Omental fat pad (tissue), 4 donors: Measurements from ENCODE around the gene CCDC6. TPM values are rescaled to one million over a fixed set of nuclear protein-coding genes. Genes with fewer than 3 reads are reported as not detected.

Experiments used
- ATAC-seq: fragments of 150-250 bp; one replicate; pipeline ENCODE4 v1.9.1; 2016; ENCODE audit warnings: mild to moderate bottlenecking, moderate library complexity; ENCODE audit not compliant: low FRiP score
- DNase-seq: peaks from one replicate; pipeline ENCODE4 v3.0.0-alpha.2; 2019; ENCODE audit warnings: low spot score
- total RNA-seq, 4 donors: library from RNA; depleted of rRNA; stranded (reverse); fragments of >200 nt; gene quantifications; one replicate each; pipeline ENCODE4 v1.1.0, GENCODE V29; 2016
- TF ChIP-seq, protein P1 (sequence below), 3 donors: fragments of 450-650 bp; IDR thresholded peaks; one replicate each; pipeline ENCODE4 v1.5.1; 2016 to 2017; ENCODE audit warnings: antibody characterized with exemption in 3 of 3, mild to moderate bottlenecking in 3 of 3, moderate library complexity in 2 of 3

The CCDC6 gene
- total RNA-seq, 4 donors from 2014 or later = 24.7 to 29.7 (median 25.9) TPM

GRCh38 chr10:59844436-59844835, 61.9 kb downstream of the CCDC6 start:
- DNase-seq = no peak
- no peak for ATAC-seq
- TF ChIP-seq, protein P1, sequence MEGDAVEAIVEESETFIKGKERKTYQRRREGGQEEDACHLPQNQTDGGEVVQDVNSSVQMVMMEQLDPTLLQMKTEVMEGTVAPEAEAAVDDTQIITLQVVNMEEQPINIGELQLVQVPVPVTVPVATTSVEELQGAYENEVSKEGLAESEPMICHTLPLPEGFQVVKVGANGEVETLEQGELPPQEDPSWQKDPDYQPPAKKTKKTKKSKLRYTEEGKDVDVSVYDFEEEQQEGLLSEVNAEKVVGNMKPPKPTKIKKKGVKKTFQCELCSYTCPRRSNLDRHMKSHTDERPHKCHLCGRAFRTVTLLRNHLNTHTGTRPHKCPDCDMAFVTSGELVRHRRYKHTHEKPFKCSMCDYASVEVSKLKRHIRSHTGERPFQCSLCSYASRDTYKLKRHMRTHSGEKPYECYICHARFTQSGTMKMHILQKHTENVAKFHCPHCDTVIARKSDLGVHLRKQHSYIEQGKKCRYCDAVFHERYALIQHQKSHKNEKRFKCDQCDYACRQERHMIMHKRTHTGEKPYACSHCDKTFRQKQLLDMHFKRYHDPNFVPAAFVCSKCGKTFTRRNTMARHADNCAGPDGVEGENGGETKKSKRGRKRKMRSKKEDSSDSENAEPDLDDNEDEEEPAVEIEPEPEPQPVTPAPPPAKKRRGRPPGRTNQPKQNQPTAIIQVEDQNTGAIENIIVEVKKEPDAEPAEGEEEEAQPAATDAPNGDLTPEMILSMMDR (IDR thresholded peaks at IDR 0.05) = no peak

DNA sequence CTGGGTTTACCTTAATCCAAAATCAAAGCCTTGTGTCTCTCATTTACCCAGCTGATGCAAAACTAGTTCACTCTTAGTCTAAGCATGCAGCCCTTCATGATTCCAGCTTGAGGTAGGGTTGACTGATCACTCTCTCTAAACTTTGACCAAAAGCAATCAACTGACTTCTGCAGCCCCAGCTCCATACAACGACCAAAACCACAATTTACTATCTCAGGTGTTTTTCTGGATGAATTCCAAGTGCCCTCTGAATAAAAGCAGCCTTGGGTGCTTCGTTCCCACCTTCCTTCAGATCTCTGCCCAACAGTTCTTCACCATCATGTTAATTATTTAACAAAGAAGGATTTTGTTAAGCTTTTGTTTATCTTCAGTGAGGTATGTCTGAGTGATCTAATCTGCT, 62.6 kb downstream of the CCDC6 start:
- TF ChIP-seq, protein P1 (IDR thresholded peaks at IDR 0.05) = no peak
- ATAC-seq = no peak
- no peak for DNase-seq

- TF ChIP-seq, protein P1 (IDR thresholded peaks at IDR 0.05) = no peak
- no peak for DNase-seq
- ATAC-seq = no peak
Measured at GRCh38 chr10:59839576-59839975, 66.8 kb downstream of the CCDC6 start.

DNA sequence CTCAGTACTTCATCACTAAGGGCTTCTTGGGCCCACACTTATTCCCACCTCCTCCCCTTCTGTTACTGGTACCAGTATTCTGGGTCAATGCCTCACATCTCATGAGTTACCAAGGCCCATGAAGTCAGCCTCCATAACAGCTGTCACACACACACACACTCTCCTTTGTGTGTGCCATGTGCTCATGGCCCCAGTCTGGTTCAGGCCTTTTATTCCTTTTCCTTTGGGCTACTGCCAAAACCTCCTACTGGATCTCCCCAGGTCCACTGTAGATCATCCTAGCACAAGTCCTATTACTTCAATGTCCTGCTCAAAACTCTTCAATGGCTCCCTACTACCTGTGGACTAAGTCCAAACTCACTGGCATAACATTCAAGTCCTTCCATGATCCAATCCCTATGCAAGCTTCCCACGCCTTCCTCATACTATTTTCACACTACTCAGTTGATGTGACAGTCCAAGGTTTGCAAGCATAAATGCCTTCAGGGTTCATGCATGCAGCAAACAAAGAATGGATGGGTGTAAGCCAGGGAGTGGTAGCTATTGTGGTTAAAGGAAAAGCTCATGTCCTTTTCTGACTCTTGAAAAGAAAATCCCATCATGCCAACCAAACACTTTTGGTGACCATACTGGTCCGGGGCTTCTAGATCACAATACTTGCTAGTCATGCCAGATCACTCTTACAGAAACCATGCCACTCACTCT, 68.1 kb downstream of the CCDC6 start:
- TF ChIP-seq, protein P1 (IDR thresholded peaks at IDR 0.05) = no peak
- ATAC-seq (no peak), DNase-seq (no peak)

- TF ChIP-seq, protein P1 (IDR thresholded peaks at IDR 0.05) = no peak
- DNase-seq (no peak), ATAC-seq (no peak)
Measured at GRCh38 chr10:59833810-59834209, 72.5 kb downstream of the CCDC6 start.

DNA sequence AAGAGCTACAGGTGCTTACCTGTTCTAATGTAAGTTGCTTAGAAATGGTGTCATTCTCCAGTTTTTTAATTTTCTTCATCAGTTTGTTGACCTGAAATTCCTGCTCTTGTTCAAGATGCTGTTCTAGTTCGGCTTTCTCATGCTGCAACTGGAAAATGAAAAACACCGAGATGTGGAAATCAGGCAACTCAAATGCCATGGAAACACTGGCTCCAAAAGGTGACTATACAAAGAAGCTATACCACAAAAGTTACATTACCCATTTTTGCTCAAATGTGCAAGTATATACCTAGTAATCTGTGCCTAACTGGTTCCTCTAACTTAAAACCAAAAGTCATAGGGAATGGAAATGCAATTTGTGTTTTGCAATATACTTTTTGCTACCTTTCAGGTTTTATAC, 73.8 kb downstream of the CCDC6 start:
- ATAC-seq (no peak), DNase-seq (no peak)
- TF ChIP-seq, protein P1 (IDR thresholded peaks at IDR 0.05) = no peak
